ENCODE results near the gene SPATA1. TPM values are rescaled to one million over a fixed set of nuclear protein-coding genes. Genes with fewer than 3 reads are reported as not detected.
A peak's percentile ranks its signal among the peaks of the same experiment; 100 is the strongest.

SPATA1 gene
- total and polyA plus RNA-seq, 2 of the 4 experiments (the other 2 are of a cell fraction), result under 0.01 to 0.56 TPM

DNA sequence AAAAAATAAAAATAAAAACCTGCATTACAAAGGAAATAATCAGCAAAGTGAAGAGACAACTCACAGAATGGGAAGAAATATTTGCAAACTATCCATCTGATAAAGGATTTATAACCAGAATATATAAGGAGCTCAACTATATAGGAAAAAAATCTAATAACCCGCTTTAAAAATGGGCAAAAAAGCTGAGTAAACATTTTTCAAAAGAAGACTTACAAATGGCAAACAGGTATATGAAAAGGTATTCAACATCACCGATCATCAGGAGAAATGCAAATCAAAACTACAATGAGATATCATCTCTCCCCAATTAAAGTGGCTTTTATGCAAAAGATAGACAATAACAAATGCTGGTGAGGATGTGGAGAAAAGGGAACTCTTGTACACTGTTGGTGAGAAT, 4.0 kb downstream of the SPATA1 start:
- Histone ChIP-seq H3K4me3 (ENCODE audit: insufficient read depth, low read depth, low read length) (no peak overlapping the region), H2BK120ac (ENCODE audit: low read depth, low read length) (no peak overlapping the region), H3K4me2 (ENCODE audit: low read depth, low read length) (no peak overlapping the region), H3K18ac (ENCODE audit: low read depth, low read length) (no peak overlapping the region), H2BK20ac (ENCODE audit: low read depth, low read length) (no peak overlapping the region), H3K9ac (ENCODE audit: low read depth, low read length) (no peak overlapping the region), H2AK9ac (replicated peaks; ENCODE audit: low read depth, low read length, poor library complexity) (no peak overlapping the region), H3K4me1 (ENCODE audit: control insufficient read depth, insufficient read depth, low read length) (no peaks in the 10 kb centered on the region), H3K27ac (ENCODE audit: insufficient read depth, low read length) (no peak overlapping the region), H3K79me1 (ENCODE audit: low read depth in 1 of 2, low read length in 2 of 2) (peaks cover 4 to 11% of the 10 kb centered on the region in 2 experiments; a peak in 3 of 4 replicates), H3K9me3 (ENCODE audit: control insufficient read depth, insufficient read depth, low read length) (no peaks in the 10 kb centered on the region), H3K27me3 (ENCODE audit: control insufficient read depth, insufficient read depth, low read length) (no peaks in the 10 kb centered on the region), H3K9me1 (ENCODE audit: insufficient read depth, low read length) (no peaks in the 10 kb centered on the region), H2BK15ac (ENCODE audit: low read depth, low read length) (no peak overlapping the region), H3K36me3 (ENCODE audit: control insufficient read depth, insufficient read depth, low read length) (no peaks in the 10 kb centered on the region), H3K4ac (ENCODE audit: low read depth, low read length) (no peak overlapping the region), H2AK5ac (ENCODE audit: low read depth, low read length) (no peak overlapping the region), H4K91ac (ENCODE audit: insufficient read depth, low read depth, low read length) (no peak overlapping the region), H2AFZ (replicated peaks; ENCODE audit: low read length, poor library complexity) (no peak overlapping the region), H3K14ac (replicated peaks; ENCODE audit: low read depth, low read length) (no peak overlapping the region), H4K20me1 (ENCODE audit: insufficient read depth, low read length) (peaks cover 4% of the 10 kb centered on the region), H3K23ac (ENCODE audit: low read depth, low read length) (no peak overlapping the region), H4K5ac (ENCODE audit: low read depth, low read length) (no peak overlapping the region), H3K56ac (ENCODE audit: extremely low read depth, insufficient read depth, low read length) (no peak overlapping the region), H4K8ac (ENCODE audit: low read depth in 2 of 2, low read length in 2 of 2) (no peak overlapping the region), H2BK5ac (ENCODE audit: low read depth, low read length, poor library complexity, severe bottlenecking) (no peak overlapping the region)
- dilution Hi-C loops (cut with HindIII; ENCODE audit: low sequenced_read_pairs, unreplicated experiment) (no loop called here), in situ Hi-C loops (cut with MboI; ENCODE audit: low sequenced_read_pairs) (no loop called here), intact Hi-C loops (cut with micrococcal nuclease) (no loop called here)
- ChIA-PET POLR2A (ENCODE audit: unreplicated experiment) (no interaction called here), CTCF (interaction anchor here (1.1 kb wide), 1 partner anchor 25 kb away, joined by 4 read pairs; no protein-coding TSS in a partner anchor)
- no TSS peak for BruUV-seq (replicated peaks)
- peak; percentile 74 for TF ChIP-seq MAFK (IDR thresholded peaks at IDR 0.05; ENCODE audit: low read depth, low read length)
- TF ChIP-seq RAD21 (IDR thresholded peaks at IDR 0.05; ENCODE audit: low read length), result no peak
- ATAC-seq (ENCODE audit: low read depth) (no peak), DNase-seq (no peak)
- WGBS, 2 experiments (ENCODE audit: extremely low coverage in 2 of 2, insufficient read length in 1 of 2), result no CpG with 5 or more reads among the region's 2 CpGs
